Fibroblast of peridontal ligament (primary cell): ENCODE results near the gene HBEGF.

ENCODE experiments used
- DNase-seq: peaks from one replicate; pipeline ENCODE4 v3.0.0-alpha.2; 2010; ENCODE audit errors: extremely low read depth

Gene HBEGF

GRCh38 chr5:140336388-140336787 is 10.0 kb downstream of the HBEGF start:
- DNase-seq = no peak

GRCh38 chr5:140331638-140332037 is 14.8 kb downstream of the HBEGF start:
- DNase-seq = no peak

- DNase-seq = no peak
Measured at GRCh38 chr5:140329739-140330481, 16.5 kb downstream of the HBEGF start.

GRCh38 chr5:140328036-140328764 is 18.2 kb downstream of the HBEGF start:
- DNase-seq = no peak

GRCh38 chr5:140327589-140327988 is 18.8 kb downstream of the HBEGF start:
- DNase-seq = peak; percentile 70

- no peak for DNase-seq
Measured at GRCh38 chr5:140325486-140325885, 20.9 kb downstream of the HBEGF start.

GRCh38 chr5:140324617-140325241 is 21.7 kb downstream of the HBEGF start:
- DNase-seq = peak; percentile 56

- no peak for DNase-seq
Measured at GRCh38 chr5:140324041-140324600, 22.3 kb downstream of the HBEGF start.

- DNase-seq = peak; percentile 91
Measured at GRCh38 chr5:140322751-140323731, 23.4 kb downstream of the HBEGF start.

- no peak for DNase-seq
Measured at GRCh38 chr5:140321796-140322195, 24.6 kb downstream of the HBEGF start.

- no peak for DNase-seq
Measured at GRCh38 chr5:140319833-140320232, 26.6 kb downstream of the HBEGF start.

GRCh38 chr5:140318792-140319191 is 27.6 kb downstream of the HBEGF start:
- DNase-seq = no peak

GRCh38 chr5:140317859-140318258 is 28.5 kb downstream of the HBEGF start:
- peak; percentile 53 for DNase-seq

- no peak for DNase-seq
Measured at GRCh38 chr5:140312791-140313189, 33.6 kb downstream of the HBEGF start.

- peak; percentile 96 for DNase-seq
Measured at GRCh38 chr5:140312067-140312790, 34.2 kb downstream of the HBEGF start.

GRCh38 chr5:140311011-140311467 is 35.4 kb downstream of the HBEGF start:
- peak; percentile 91 for DNase-seq

GRCh38 chr5:140310434-140310833 is 36.0 kb downstream of the HBEGF start:
- DNase-seq = no peak

GRCh38 chr5:140309706-140310249 is 36.6 kb downstream of the HBEGF start:
- DNase-seq = no peak

- DNase-seq = no peak
Measured at GRCh38 chr5:140305471-140305870, 40.9 kb downstream of the HBEGF start.

- no peak for DNase-seq
Measured at GRCh38 chr5:140303966-140304365, 42.4 kb downstream of the HBEGF start.
